AG20443 (cell line): Measurements from ENCODE around the gene PPP2R5D.

ENCODE experiments used
- DNase-seq: peaks from one replicate; pipeline ENCODE4 v3.0.0; 2012; ENCODE audit warnings: low spot score, mixed read lengths

Gene PPP2R5D

GRCh38 chr6:42963855-42964605 is 20.3 kb upstream of the PPP2R5D start:
- peak; percentile 55 for DNase-seq

DNA sequence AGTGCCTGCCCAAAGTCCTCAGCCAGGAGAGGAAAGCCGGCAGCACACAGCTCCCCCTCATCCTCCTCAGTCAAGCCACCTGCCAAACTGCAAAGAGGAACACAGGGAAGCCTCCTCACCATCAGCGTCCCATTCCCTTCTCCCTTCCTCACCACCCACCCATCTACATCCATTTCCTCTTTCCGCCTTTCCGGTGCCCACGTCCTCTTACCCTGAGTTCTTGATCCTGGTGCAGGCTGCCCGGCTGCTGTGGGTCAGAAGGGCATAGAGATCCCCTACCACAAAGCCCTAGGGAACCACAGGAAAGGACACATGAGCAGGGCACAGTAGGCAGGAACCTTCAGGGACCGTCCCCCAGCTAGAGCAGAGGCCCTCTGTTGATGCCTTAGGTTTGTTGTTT is 17.8 kb upstream of the PPP2R5D start:
- no peak for DNase-seq

- DNase-seq = no peak
These were observed 17.1 kb upstream of the PPP2R5D start for GRCh38 chr6:42967228-42967627.

- DNase-seq = peak; percentile 0
These were observed 16.2 kb upstream of the PPP2R5D start for GRCh38 chr6:42968126-42968701.

DNA sequence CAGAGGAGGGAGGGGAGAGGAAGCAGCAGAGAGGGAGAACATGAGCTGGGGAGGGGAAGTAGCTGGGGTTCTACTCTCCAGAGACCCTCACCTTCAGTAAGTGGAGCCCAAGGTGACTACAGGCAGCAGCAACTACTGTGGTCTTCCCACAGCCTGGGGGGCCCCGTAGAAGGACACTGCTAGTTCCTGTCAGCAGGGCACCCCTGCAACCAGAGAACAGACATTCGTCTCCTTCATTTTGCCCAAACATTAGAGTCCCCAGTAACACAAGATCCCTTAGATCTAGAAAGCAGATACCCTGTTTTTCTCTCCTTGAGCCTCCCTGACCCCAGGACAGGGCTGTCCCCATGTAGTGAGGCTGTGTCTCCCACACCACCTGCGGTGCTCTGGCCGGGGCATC is 15.6 kb upstream of the PPP2R5D start:
- peak; percentile 1 for DNase-seq

DNA sequence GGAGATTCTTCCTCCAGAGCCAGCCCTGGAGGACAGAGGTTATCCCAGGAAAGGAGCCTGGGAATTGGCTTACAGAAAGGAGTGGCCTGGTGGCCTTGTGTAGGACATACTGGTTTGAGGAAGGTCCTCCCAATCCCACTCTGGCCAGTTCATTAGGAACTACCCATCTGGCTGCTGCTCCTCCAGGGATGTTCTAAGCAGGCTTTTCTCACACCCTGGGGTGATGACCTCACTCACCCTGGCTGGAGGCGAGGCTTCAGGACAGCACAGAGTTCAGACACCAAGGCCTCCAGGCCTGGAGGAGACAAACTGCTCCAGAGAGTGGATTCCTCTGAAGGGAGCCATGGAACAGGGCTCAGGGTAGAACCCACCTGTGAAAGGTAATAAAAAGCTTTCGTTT is 14.9 kb upstream of the PPP2R5D start:
- DNase-seq = peak; percentile 10

DNA sequence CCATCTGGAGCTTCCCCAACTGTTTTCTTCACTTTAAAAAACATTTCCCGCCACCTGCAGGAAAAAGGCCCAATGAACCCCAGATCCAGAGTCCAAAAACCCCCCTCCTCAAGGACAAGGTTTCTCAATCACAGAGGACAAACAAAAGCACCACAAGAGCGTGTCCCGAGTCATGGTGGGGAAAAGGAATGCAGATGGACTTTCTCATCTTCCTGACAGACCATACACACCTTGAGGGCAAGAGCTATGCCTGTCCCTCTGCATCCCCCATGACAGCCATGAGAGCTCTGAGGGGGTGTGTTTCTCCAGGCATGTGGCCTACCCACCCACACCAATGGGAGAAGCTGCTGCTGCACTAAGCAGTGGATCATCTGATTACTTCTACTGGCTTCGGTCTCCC is 14.4 kb upstream of the PPP2R5D start:
- DNase-seq = peak; percentile 2

DNA sequence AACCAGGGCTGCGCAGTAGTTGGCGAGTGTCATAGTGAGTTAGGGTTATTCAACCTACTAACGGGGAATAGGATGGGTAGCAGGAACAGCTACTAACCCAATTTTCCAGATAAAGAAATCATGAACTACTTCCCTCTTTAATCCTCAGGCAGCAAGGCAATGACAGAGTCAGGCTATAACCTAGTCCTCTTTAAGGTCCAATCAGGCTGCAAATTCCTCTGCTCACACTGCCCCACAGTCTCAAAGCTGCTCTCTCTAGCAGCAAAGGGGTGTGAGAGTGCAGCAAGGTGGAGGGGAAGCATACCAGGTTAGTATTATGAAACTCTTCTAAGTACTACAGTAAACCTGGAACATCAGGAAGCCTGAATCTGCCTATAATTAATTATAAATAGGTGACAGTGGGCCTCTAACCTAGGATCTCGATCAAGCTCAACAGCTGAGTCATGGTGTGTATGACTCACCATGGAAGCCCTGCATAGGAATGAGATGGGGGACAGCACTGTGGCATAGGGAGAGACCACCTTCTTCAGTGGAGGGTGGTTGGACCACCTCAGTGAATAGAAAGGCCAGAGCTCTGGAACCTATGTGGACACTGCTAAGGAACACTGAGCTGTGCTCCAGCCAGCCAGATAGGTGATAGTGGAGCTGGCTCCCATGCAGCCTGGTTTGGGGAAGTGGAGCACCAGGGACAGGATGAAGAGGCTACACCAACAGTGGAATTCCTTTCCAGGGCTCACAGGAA is 13.3 kb upstream of the PPP2R5D start:
- peak; percentile 35 for DNase-seq

DNA sequence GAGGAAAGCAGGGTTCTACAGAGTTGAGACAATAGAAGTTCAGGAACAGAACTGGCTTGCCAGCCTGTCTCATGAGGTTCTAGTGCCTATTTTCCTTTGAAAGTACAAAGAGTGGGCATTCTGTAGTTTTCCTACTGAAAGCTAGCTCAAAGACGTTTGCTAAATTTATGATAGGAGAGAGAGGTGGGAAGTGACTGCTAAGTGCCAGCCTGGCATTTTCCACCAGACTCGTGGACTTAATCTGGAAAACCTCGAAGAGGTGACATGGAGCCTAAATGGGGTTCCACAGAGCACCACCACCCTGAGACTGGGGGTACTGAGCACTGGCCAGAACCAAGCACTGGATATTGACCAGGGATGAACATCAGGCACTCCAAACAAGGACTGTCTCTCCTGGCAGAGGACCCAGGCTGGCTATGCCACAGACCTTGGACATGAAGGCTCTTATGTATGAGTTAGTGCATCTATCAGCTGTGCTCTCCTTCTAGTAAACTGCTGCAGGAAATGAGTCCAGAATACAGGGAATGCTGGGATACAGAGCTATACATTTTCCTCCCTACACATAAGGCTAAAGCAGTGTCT is 12.5 kb upstream of the PPP2R5D start:
- DNase-seq = no peak

- no peak for DNase-seq
These were observed 10.4 kb upstream of the PPP2R5D start for GRCh38 chr6:42973926-42974325.

- DNase-seq = no peak
These were observed 9.4 kb upstream of the PPP2R5D start for GRCh38 chr6:42974919-42975505.

DNA sequence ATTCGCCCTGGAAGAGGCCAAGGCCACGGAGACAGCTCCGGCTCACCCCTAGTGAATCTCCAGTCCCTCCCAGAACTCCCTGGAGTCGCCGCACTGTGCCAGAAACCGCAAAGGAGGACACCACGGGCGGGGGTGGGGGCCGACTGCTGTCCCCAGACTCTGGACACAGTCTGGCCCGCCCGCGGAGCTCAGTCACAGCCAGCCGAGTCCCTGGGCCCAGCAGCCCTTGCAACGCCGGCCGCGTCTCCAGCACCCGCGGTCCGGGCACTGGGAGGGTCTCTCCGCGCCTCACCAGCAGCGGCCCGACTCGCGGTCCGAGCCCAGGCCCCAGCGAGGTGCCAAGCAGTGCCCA is 5.9 kb upstream of the PPP2R5D start:
- DNase-seq = peak; percentile 58

DNA sequence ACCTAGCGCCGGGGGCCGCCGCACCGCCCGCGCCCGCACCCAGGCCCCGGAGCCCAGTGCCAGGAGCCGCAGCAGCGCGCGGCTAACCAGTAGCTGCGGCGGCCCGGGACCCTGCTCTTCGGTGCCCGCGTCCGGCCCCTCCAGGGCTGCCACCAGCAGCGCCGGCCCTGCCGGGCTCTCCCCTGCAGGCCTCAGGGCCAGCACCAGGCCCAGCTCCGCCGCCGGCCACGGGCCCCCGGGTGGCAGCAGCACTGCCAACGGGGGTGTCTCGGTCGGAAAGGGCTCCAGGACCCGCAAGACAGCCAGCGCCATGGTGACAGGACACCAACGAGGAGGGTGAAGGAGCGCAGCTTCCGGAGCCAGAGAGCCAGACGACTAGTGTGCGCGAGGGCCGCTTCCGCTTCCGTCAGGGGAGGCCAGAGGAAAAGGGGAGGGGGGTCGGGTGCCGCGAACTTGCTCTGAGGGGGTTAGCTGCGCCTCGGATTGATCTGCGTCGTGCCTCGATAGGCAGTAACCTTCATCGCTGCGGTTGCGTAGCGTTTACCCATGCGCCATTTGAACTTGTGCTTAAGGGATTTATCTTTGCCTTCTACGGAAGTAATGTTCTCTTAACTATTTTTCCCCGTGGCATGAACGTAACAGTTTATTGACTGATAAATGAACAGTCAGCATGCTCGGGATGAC is 5.4 kb upstream of the PPP2R5D start, which contains the start of gene PEX6:
TSS of gene PEX6 (minus strand) at position 343 of the 684 bp plus-strand sequence. CDS start at position 312, 31 bp downstream.
- peak; percentile 91 for DNase-seq

DNA sequence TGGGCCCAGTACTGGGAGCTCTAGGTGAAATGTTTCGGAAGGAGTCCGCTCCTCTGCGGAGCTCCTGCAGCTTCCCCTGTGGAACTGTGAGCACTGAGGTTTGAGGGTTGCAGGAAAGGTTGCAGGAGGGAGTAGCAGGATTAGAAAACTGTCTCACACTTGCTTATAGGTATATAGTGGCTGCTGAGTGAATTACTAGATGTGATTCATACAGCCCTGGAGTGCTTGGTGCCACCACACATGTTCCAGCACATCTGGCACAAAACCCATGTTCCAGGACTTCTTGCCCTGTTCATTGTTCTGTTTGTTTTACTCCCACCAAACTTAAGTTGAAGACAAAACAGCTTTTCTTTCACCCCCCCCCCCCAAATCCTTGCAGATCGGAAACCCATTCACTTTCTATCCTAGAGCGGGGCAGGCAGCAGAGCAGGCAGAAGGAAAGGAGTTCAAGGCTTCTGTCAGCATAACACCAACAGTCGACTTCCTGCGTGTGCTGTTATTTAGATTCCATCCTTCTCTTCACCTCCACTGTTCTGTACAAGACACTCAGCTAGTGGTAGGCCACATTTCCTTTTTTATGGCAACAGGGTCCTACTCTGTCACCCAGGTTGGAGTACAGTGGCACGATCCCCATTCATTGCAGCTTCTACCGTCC is 4.7 kb upstream of the PPP2R5D start:
- DNase-seq = peak; percentile 49

DNA sequence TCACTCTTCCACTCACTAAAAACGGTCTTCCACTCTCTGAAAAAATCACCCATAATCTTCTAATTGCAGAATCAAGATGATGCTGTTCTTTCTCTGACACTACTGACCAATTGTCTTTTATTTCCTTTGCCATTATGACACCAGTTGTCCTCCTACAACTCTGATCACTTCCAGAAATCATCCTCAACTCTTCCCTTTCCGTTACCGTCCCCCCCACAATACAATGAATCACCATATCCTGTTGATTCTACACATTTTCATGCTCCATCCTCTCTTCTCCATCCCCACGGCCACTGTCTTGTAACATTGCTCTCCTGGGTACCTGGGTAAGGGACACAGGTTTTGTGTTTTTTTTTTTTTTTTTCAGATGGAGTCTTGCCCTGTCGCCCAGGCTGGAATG is 2.5 kb upstream of the PPP2R5D start:
- DNase-seq = no peak

- peak; percentile 28 for DNase-seq
These were observed 630 bp downstream of the PPP2R5D start for GRCh38 chr6:42984924-42985475.

DNA sequence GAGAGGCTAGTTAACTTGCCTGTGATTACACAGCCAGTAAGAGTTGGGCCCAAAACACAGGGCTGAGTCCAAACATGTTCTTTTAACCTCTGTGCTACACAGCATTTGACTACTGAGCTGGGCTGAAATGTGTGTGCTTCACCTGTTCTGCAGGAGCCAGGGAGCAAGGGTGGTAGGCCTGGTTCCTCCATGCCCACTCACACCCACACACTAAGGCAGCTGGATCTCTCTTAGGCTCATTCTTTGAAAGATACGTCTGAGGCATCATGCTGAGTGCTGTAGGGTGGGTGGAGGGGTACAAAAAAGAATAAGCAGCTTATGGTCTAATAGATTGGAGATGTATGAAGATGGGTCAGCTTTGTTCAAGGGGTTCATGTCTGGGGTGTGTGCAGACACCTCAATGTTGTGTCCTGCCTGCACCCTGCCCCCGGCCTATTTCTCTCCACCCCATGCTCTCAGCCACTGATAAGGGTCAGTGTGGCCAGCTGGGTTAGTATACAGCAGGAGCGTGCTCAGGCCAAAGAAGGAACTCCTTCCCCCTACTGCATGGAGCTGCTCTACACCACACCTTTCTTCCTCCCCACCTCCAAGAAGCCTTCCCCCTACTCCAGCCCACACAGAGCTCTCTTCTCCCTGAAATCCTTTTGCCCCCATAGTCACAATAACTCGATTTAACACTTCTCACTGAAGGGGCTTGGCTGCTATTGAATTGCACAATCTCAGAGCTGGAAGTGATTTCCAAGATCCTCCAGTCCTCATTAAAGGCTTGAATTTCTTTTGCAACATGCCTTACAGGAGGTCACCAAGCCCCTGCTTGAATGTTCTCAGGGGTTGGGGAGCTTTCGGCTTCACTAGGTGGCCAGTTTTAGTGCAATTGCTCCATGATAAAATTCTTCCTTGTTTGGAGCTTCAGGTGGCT is 3.4 kb downstream of the PPP2R5D start:
- DNase-seq = no peak

DNA sequence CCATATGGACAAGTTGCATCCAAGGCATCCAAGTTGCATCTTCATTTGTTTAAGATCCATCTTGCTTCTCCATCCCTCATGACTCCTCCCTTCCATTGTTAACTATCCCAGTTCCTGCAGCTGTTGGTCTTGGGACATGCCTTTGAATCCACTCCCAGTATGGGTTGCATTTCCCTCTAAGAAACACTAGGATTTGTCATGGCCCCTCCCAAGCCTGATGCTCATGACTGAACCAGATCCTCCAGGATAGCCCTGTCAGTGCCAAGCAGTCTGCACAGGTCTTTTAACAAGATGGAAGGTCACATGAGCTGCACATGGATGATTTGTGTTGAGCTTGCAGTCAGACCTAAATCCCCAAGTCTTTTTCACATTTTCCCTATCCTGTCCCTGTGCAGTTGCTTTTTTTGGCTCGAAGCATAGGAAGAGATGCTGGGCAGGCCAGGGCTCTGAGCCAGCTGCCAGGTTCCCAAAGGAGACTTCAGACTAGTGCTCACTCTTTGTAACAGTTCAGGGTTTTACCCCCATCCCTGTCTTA is 4.2 kb downstream of the PPP2R5D start:
- DNase-seq = peak; percentile 44

DNA sequence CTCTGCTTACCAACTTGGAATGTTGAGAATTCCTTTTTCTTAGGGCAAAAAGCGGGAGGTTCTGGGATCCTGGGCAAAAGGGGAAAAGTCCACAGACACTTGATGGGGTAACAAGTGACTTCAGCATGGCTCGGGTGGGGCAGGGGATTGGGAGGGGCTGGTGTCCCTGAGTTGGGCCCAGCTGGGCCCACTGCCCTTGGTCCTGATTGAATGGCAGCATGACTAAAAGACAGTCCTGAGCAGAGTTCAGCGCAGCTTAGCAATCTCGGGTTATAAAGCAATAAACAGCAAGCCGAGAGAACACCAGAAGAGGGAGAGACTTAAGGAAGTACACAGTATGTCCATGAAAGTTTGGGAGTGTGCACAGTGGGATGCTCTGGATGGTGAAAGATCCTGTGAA is 5.6 kb downstream of the PPP2R5D start:
- DNase-seq = no peak

GRCh38 chr6:42993445-42993844 is 9.1 kb downstream of the PPP2R5D start:
- DNase-seq = no peak
